OCI-LY1 (cell line): ENCODE data around the gene EBF3.

Experiments
- H2AFZ ChIP-seq: fragments of 200-600 bp; sonication (generic), shearing (Covaris generic); 2 replicates; pipeline ENCODE4 v1.6.0; 2014; ENCODE audit warnings: antibody characterized with exemption, mild to moderate bottlenecking, low read length
- H3F3A ChIP-seq: fragments of 200-600 bp; sonication (generic), shearing (Covaris generic); 2 replicates; pipeline ENCODE4 v1.6.0; 2014; ENCODE audit warnings: mild to moderate bottlenecking, antibody characterized with exemption, low read length, moderate library complexity; ENCODE audit not compliant: insufficient read depth
- H3K27ac ChIP-seq: fragments of 200-600 bp; sonication (generic); 2 replicates; pipeline ENCODE4 v1.5.1; 2014; ENCODE audit warnings: low read length, mixed run types, mild to moderate bottlenecking, low read depth; ENCODE audit not compliant: poor library complexity, severe bottlenecking
- H3K27me3 ChIP-seq: fragments of 200-600 bp; sonication (generic); 2 replicates; pipeline ENCODE4 v1.6.0; 2014; ENCODE audit warnings: antibody characterized with exemption, mild to moderate bottlenecking, low read length, moderate library complexity; ENCODE audit not compliant: insufficient read depth
- H3K36me3 ChIP-seq: fragments of 200-600 bp; sonication (generic); 2 replicates; pipeline ENCODE4 v1.6.1; 2014; ENCODE audit warnings: mild to moderate bottlenecking, antibody characterized with exemption, low read length, moderate library complexity, mixed read lengths; ENCODE audit not compliant: insufficient read depth
- H3K4me1 ChIP-seq: fragments of 200-600 bp; sonication (generic); 2 replicates; pipeline ENCODE4 v1.5.1; 2014; ENCODE audit warnings: mild to moderate bottlenecking, low read length, moderate library complexity; ENCODE audit not compliant: insufficient read depth, severe bottlenecking
- H3K4me2 ChIP-seq: fragments of 200-600 bp; sonication (generic), shearing (Covaris generic); 2 replicates; pipeline ENCODE4 v1.6.1; 2014; ENCODE audit warnings: low read length
- H3K4me3 ChIP-seq: fragments of 200-600 bp; sonication (generic); 2 replicates; pipeline ENCODE4 v1.5.1; 2014; ENCODE audit warnings: low read length, low read depth, mild to moderate bottlenecking, mixed read lengths; ENCODE audit not compliant: poor library complexity, severe bottlenecking
- H3K79me2 ChIP-seq: fragments of 200-600 bp; shearing (Covaris generic); 2 replicates; pipeline ENCODE4 v1.6.1; 2016; ENCODE audit warnings: mixed run types, low read length, mixed read lengths; ENCODE audit not compliant: insufficient read depth
- H3K9ac ChIP-seq: fragments of 200-600 bp; sonication (generic), shearing (Covaris generic); 2 replicates; pipeline ENCODE4 v1.6.1; 2014; ENCODE audit warnings: mild to moderate bottlenecking, low read length, mixed read lengths
- H3K9me2 ChIP-seq: fragments of 200-600 bp; sonication (generic), shearing (Covaris generic); 2 replicates; pipeline ENCODE4 v1.6.1; 2014; ENCODE audit warnings: low read depth, mild to moderate bottlenecking, low read length, mixed read lengths
- H3K9me3 ChIP-seq: fragments of 200-600 bp; shearing (Covaris generic); 2 replicates; pipeline ENCODE4 v1.6.1; 2014; ENCODE audit warnings: low read length, mixed read lengths
- H4K20me1 ChIP-seq: fragments of 200-600 bp; sonication (generic), shearing (Covaris generic); 2 replicates; pipeline ENCODE4 v1.6.0; 2016; ENCODE audit warnings: mild to moderate bottlenecking, low read length; ENCODE audit not compliant: insufficient read depth
- EZH2 ChIP-seq: fragments of 200-600 bp; sonication (generic), shearing (Covaris generic); IDR thresholded peaks from 2 replicates; pipeline ENCODE4 v1.8.0; 2017; ENCODE audit warnings: borderline replicate concordance, mixed run types, mild to moderate bottlenecking, antibody characterized with exemption, low read length, moderate library complexity, mixed read lengths
- TF ChIP-seq, protein P1 (sequence below): fragments of 200-600 bp; sonication (generic), shearing (Covaris generic); IDR thresholded peaks from 2 replicates; pipeline ENCODE4 v1.5.1; 2017; ENCODE audit warnings: mild to moderate bottlenecking, antibody characterized with exemption, low read length, moderate library complexity, mixed read lengths

EBF3 gene

DNA sequence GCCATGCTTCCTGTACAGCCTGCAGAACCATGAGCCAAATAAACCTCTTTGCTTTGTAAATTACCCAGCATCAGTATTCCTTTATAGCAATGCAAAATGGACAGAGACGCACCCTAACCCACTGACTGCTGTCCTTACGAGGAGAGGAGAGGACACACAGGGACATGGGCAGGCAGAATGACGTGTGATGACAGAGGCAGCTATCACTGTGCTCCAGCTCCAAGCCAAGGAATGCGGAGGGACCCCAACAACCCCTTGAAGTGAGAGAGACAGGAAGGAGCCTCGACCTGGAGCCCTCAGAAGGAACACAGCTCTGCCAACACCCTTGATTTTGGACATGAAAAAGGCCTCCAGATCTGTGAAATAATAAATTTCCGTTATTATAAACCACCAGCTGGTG is 46.6 kb upstream of the EBF3 start:
- no peak for TF ChIP-seq EZH2
- TF ChIP-seq, protein P1, sequence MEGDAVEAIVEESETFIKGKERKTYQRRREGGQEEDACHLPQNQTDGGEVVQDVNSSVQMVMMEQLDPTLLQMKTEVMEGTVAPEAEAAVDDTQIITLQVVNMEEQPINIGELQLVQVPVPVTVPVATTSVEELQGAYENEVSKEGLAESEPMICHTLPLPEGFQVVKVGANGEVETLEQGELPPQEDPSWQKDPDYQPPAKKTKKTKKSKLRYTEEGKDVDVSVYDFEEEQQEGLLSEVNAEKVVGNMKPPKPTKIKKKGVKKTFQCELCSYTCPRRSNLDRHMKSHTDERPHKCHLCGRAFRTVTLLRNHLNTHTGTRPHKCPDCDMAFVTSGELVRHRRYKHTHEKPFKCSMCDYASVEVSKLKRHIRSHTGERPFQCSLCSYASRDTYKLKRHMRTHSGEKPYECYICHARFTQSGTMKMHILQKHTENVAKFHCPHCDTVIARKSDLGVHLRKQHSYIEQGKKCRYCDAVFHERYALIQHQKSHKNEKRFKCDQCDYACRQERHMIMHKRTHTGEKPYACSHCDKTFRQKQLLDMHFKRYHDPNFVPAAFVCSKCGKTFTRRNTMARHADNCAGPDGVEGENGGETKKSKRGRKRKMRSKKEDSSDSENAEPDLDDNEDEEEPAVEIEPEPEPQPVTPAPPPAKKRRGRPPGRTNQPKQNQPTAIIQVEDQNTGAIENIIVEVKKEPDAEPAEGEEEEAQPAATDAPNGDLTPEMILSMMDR, result no peak
- H3K27ac ChIP-seq, result no peak overlapping the region
- H3K4me2 ChIP-seq, result no peak overlapping the region

DNA sequence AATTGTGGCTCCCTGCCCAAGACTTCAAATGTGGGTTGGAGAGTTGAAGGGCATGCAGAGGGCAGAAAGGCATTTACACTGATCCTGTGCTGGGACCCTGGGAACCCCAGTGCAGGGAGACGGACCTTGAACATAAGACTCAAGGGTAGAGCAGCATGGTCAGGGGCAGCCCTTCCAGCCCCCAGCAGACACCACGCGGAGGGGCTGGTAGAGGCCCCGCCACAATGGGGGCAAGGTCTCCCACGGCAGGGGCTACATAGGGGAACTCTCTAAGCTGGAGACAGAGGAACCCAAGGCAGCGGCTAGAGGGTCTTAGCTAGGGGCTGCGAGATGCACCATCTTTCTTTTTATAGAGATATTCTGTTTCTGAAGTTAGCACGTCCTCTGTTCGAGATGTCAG is 45.2 kb upstream of the EBF3 start:
- Histone ChIP-seq H3K4me2 (no peak overlapping the region), H3K27me3 (no peaks in the 10 kb centered on the region; the same call in 1 of the 2 replicates), H3K79me2 (no peaks in the 10 kb centered on the region), H4K20me1 (no peaks in the 10 kb centered on the region), H3K27ac (no peak overlapping the region), H3K36me3 (no peaks in the 10 kb centered on the region), H3K9ac (no peak overlapping the region), H3K4me1 (no peaks in the 10 kb centered on the region), H3F3A (no peaks in the 10 kb centered on the region), H3K4me3 (no peak overlapping the region), H3K9me2 (no peaks in the 10 kb centered on the region), H3K9me3 (no peaks in the 10 kb centered on the region), H2AFZ (no peak overlapping the region)
- TF ChIP-seq, protein P1, result no peak
- TF ChIP-seq EZH2, result no peak

More for the DNA sequence above, 46.6 kb upstream of the EBF3 start:
- Histone ChIP-seq H3K36me3 (no peaks in the 10 kb centered on the region), H2AFZ (no peak overlapping the region), H3K9me3 (no peaks in the 10 kb centered on the region), H3K4me1 (no peaks in the 10 kb centered on the region), H3K79me2 (no peaks in the 10 kb centered on the region), H3K27me3 (no peaks in the 10 kb centered on the region; the same call in 1 of the 2 replicates), H3K4me3 (no peak overlapping the region), H3F3A (no peaks in the 10 kb centered on the region), H4K20me1 (no peaks in the 10 kb centered on the region), H3K9ac (no peak overlapping the region), H3K9me2 (no peaks in the 10 kb centered on the region)

DNA sequence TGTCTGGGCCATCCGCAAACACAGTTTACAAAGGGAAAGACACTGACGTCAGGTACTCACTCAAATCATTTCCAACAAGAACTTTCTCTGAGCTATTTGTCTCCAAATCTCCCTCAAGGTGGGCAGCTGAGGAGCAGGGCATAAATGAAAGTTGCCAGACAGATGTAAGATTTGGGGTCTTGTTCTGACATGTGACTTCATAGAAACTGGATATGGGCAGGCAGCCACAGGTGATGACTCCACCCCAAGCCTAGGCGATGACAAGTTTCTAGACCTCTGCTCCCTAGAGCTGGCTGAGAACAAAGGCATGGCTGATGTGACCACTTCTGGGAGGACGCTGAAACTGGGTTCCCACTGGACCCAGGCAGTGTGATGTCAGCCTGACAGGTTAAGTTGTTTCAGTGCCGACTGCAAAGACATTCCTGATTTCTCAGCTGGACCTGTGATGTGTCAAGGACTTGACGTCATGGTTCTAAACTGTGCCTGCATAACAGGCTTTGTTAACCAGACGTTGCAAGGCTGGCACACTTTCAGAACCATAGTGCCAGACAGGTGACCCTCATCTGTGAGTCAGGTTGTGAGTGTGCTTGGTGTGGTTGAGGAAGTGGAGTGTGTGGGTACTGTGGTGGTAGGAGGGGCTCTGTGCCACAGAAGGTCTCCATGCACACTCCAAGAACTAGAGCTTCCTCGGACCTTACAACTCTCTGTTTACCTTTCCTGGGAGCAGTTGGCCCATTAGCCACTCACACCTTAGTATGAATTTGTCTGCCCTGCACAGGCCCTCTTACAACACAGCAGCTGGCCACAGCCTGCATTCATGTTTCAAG is 39.9 kb upstream of the EBF3 start:
- no peak overlapping the region for H3K9ac ChIP-seq
- no peak for TF ChIP-seq EZH2
- TF ChIP-seq, protein P1, result no peak
- no peaks in the 10 kb centered on the region for H3K36me3 ChIP-seq
- H2AFZ ChIP-seq, result no peak overlapping the region
- H3K9me2 ChIP-seq, result no peaks in the 10 kb centered on the region
- H3K4me1 ChIP-seq, result no peaks in the 10 kb centered on the region
- no peaks in the 10 kb centered on the region; the same call in 1 of the 2 replicates for H3K27me3 ChIP-seq
- H3K9me3 ChIP-seq, result no peaks in the 10 kb centered on the region
- no peaks in the 10 kb centered on the region for H3K79me2 ChIP-seq
- no peaks in the 10 kb centered on the region for H3F3A ChIP-seq
- H3K4me3 ChIP-seq, result no peak overlapping the region
- H3K27ac ChIP-seq, result no peak overlapping the region
- H4K20me1 ChIP-seq, result no peaks in the 10 kb centered on the region
- H3K4me2 ChIP-seq, result no peak overlapping the region
